GM18507 (cell line): ENCODE data around the gene TMEM123.
A peak's percentile ranks its signal among the peaks of the same experiment; 100 is the strongest.
"Not testable (repeated sequence)": the region's sequence is repeated elsewhere in the genome, so short reads cannot be mapped to it uniquely, and the experiment has no call there.

Experiments
- DNase-seq: peaks from one replicate; pipeline ENCODE4 v3.0.0; 2011; ENCODE audit warnings: low read depth; ENCODE audit not compliant: insufficient read length; ENCODE audit errors: extremely low spot score
- FAIRE-seq: peaks from 2 replicates; lab custom pipeline; 2011; peaks lifted over from hg19 to GRCh38; lab: Jason Lieb, UNC

TMEM123 gene

DNA sequence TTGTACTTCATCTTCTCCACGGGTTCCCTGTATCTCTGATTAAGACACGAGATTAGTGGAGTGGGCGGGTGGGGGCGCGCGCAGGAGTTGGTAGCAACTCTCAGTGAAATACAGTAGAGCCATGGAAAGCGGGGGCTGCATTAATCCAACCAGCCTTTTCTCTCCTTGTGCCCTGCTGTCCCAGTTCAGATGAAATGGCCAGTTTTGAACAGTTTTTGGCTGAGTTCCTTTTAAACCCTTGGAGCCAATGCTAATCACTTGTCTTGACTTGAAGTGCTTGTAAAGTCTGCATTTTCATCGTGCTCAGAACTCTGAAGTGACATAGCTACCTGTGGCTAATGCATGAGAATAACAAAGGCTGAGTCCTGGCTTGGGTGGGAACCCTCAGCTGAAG lies 734 bp upstream of the TMEM123 start:
- FAIRE-seq (no peak), DNase-seq (no peak)

GRCh38 chr11:102451681-102452460 lies 694 bp downstream of the TMEM123 start:
- peak; percentile 38 for DNase-seq
- FAIRE-seq, result peak; percentile 84

DNA sequence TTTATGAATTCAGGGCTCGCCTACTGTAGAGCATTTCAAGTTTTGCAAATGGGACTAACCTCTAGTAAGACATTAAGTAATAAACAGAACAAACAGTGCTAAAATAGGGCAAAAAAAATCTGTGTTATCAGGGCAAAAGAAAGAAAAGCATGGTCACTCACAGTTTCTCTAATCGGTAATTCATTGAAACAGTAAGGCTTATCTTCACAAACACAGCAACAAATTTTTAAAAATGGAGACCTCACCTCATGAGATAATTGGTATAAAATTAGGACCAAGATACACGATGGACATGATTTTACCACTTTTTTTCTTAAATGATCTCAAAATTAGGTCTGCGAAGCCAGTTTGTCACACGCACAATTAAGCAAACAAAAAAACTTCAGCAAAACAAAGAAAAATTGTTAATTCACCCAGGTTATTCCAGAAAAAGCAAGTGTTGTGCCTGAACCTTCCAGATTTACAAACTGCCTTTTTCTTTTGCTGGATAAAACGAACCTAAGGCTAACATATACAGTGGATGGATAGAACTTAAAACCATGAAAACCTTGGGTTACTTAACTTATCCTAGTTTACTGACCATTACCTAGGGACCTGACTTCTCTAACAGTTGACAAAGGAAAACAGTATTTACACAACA lies 1.4 kb downstream of the TMEM123 start:
- FAIRE-seq (peak; percentile 48), DNase-seq (no peak)

DNA sequence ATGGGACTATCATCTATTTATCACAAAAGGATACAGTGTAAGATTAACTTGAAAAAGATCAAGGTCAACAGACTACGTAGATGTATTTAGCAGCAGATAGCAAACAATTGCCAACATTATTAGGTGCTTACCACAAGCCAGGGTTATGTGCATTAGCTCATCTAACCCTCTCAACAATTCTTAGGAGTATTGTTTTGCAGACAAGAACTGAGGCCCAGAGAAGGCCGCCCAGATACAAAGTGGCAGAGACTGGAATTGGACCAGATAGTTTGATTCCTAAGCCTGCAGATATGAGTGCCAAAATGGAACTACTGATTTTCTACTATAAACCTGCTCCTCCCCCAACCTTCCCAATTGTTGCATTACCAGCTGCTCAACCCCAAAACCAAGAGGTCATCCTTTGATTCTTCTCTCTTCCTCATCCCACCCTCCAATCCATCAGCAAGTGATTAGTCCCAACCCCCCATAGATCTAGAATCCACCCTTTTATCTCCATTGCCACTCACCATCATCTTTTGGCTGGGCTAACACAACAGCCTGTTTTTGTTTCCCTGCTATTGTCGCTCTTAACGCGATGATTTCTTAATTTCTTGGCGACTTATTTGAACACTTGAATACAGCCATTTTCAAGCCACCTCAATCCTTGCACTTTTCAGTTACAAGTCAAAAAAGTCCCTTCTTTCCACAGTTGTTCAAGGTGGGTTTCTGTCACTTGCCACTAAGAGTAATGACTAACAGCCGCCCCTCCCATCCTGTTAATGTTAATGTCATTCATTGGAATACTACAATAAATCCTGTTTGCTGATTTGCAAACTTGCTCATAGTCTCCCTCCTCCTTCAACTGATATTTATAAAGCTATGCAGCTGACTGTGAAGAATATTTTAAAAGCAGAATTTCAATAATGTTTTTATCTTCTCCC lies 2.7 kb downstream of the TMEM123 start:
- no peak for DNase-seq
- no peak for FAIRE-seq

DNA sequence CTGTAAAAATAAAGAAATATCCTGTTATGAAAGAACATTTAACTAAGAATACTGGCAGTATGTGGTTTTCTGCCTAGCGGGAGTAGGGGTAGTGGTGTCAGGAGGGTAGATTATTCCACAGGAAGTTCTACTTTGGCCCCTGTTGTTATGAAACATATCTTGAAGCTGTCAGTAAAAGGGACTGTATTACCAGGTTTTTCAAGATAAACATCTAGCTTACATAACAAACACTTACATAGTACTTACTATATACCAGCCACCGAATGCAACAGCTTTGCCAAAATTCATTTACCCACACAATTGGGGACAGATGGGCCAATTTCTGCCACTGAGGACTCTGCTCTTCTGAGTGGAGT lies 3.7 kb downstream of the TMEM123 start:
- DNase-seq (no peak), FAIRE-seq (no peak)

DNA sequence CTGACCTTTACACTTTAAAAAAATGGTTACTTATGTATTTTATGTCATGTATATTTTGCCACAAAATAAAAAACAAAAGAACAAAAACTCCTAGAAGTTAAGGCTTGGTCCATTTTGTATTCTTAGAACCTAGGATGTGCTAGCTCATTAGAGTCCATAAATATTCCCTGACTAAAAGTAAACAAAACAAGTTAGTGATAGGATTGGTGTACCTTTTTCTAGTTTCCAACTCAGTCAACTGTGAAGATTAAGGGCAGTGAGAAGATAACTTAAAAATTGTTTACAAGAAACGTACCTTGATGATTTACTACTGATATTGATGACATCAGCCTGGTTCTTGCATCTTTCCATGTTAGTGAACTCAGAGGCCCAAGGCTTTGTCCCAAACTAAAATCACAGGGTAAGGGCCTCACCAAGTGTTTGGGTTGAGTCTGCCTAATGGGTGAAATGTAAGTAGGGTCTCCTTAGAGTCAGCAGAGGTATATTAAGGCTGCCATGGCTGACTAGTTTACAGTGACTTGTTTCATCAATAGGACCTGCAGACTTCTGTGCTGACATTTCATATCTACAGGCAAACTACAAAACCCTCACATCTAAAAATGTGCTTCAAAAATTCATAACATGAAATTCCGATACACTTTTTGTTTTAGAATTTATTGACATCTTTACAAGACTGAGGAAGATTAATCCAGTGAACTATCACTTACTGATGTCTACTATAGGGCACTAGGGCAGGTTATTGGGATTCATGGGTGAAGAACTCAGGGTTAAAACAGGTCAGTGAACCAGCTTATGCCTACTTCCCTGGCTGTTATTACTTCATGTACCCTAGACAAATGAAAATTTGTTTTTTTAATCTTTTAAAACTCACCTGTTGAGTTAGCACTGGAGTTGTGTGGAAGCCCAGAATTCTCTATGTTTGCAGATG lies 4.4 kb downstream of the TMEM123 start:
- FAIRE-seq, result no peak
- no peak for DNase-seq

- DNase-seq (no peak), FAIRE-seq (peak; percentile 80)
Observed at GRCh38 chr11:102447193-102447592, 5.4 kb downstream of the TMEM123 start.

- no peak for FAIRE-seq
- no peak for DNase-seq
Observed at GRCh38 chr11:102446606-102447005, 6.0 kb downstream of the TMEM123 start.

GRCh38 chr11:102444693-102445092 lies 7.9 kb downstream of the TMEM123 start:
- FAIRE-seq, DNase-seq: not testable (repeated sequence)

DNA sequence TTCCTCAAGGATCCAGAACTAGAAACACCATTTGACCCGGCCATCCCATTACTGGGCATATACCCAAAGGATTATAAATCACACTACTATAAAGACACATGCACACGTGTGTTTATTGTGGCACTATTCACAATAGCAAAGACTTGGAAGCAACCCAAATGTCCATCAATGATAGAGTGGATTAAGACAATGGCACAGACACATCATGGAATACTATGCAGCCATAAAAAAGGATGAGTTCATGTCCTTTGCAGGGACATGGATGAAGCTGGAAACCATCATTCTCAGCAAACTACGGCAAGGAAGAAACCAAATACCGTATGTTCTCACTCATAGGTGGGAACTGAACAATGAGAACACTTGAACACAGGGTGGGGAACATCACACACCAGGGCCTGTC lies 8.4 kb downstream of the TMEM123 start:
- FAIRE-seq, result not testable (repeated sequence)

DNA sequence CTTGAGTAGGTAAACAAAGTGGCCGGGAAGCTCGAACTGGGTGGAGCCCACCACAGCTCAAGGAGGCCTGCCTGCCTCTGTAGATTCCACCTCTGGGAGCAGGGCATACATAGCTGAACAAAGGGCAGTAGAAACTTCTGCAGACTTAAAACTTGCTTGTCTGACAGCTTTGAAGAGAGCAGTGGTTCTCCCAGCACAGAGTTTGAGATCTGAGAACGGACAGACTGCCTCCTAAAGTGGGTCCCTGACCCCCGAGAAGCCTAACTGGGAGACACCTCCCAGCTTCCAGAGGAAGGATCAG lies 13.6 kb downstream of the TMEM123 start:
- FAIRE-seq, DNase-seq: not testable (repeated sequence)

More for the DNA sequence above, 8.4 kb downstream of the TMEM123 start:
- DNase-seq, result not testable (repeated sequence)

- DNase-seq, result no peak
- FAIRE-seq, result no peak
Observed at GRCh38 chr11:102438311-102439062, 14.1 kb downstream of the TMEM123 start.

DNA sequence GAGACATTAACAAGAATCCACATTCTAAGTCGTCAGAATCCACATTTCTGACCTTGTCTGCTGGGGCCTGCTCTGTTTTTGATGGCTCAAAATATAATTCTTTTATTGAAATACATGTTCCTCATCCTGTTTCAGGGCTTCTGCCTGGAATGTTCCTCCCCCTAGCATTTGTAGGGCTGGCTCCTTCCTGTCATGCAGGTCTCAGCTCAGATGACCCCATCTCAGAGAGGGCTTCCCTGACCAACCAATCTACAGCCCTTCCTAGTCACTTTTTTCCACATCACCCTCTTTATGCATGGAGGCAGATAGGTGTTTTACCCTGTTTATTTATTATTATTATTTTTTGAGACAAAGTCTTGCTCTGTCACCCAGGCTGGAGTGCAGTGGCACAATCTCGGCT lies 14.8 kb downstream of the TMEM123 start:
- DNase-seq (no peak), FAIRE-seq (no peak)

- FAIRE-seq (no peak), DNase-seq (no peak)
Observed at GRCh38 chr11:102436976-102437375, 15.6 kb downstream of the TMEM123 start.

- no peak for FAIRE-seq
- no peak for DNase-seq
Observed at GRCh38 chr11:102436561-102436960, 16.0 kb downstream of the TMEM123 start.

GRCh38 chr11:102435688-102436087 lies 16.9 kb downstream of the TMEM123 start:
- DNase-seq (no peak), FAIRE-seq (no peak)

GRCh38 chr11:102433571-102433970 lies 19.0 kb downstream of the TMEM123 start:
- DNase-seq, FAIRE-seq: not testable (repeated sequence)

DNA sequence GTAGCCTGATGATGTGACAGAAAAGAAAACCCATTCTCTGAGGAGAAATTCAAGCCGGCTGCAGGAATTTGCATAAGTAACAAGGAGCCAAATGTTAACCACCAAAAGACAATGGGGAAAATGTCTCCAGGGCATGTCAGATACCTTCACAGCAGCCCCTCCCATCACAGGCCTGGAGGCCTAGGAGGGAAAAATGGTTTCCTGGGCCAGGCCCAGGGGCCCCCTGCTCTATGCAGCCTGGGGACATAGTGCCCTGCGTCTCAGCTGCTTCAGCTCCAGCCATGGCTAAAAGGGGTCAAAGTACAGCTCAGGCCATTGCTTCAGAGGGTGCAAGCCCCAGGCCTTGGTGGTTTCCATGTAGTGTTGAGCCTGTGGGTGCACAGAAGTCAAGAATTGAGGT lies 20.0 kb downstream of the TMEM123 start:
- FAIRE-seq, DNase-seq: not testable (repeated sequence)

DNA sequence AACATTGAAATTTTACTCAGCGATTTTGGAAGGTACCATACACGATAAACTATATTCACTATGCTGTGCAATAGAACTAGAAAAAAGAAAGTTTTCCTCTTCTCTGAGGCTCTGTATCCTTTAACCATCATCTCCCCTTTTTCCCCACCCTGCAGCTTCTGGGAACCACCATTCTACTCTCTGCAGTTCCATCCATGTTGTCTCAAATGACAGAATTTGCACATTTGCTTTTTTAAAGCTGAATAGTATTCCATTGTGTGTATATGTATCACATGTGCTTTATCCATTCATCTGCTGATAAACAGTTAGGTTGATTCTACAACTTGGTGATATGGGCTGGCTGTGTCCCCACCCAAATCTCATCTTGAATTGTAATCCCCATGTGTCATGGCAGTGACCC lies 21.2 kb downstream of the TMEM123 start:
- peak; percentile 42 for FAIRE-seq

More for the DNA sequence above, 21.2 kb downstream of the TMEM123 start:
- no peak for DNase-seq
